IPS-20b (cell line): Measurements from ENCODE around the gene MTRF1L.

Experiments used
- H3K27ac ChIP-seq: one replicate; pipeline ENCODE4 v1.5.1; 2013; ENCODE audit warnings: low read length
- H3K27me3 ChIP-seq: 2 replicates; pipeline ENCODE4 v1.6.1; 2013; ENCODE audit warnings: mild to moderate bottlenecking, low read length, inconsistent platforms; ENCODE audit not compliant: insufficient read depth
- H3K36me3 ChIP-seq: 2 replicates; pipeline ENCODE4 v1.6.1; 2013; ENCODE audit warnings: low read depth, mild to moderate bottlenecking, inconsistent platforms, low read length, moderate library complexity; ENCODE audit not compliant: insufficient read depth
- H3K4me1 ChIP-seq: 2 replicates; pipeline ENCODE4 v1.6.1; 2013; ENCODE audit warnings: mild to moderate bottlenecking, control low read depth, inconsistent platforms, low read length, moderate library complexity; ENCODE audit not compliant: insufficient read depth
- H3K4me3 ChIP-seq: 2 replicates; pipeline ENCODE4 v1.5.1; 2013; ENCODE audit warnings: mild to moderate bottlenecking, low read length, inconsistent platforms
- H3K9ac ChIP-seq: 2 replicates; pipeline ENCODE4 v1.6.1; 2013; ENCODE audit warnings: low read depth, mild to moderate bottlenecking, inconsistent platforms, low read length, moderate library complexity
- H3K9me3 ChIP-seq: 2 replicates; pipeline ENCODE4 v1.6.1; 2013; ENCODE audit warnings: mild to moderate bottlenecking, low read depth, low read length, inconsistent platforms; ENCODE audit not compliant: insufficient read depth

Gene MTRF1L

GRCh38 chr6:153028963-153029362, 26.5 kb upstream of the MTRF1L start:
- Histone ChIP-seq H3K27me3 (no peaks in the 10 kb centered on the region), H3K4me3 (no peak overlapping the region), H3K36me3 (0 out of 2 replicates have a peak, but pooled peaks cover 3% of the 10 kb centered on the region), H3K27ac (no peak overlapping the region), H3K4me1 (peaks cover 10% of the 10 kb centered on the region), H3K9ac (no peak overlapping the region), H3K9me3 (no peaks in the 10 kb centered on the region)

- Histone ChIP-seq H3K36me3 (0 out of 2 replicates have a peak, but pooled peaks cover 5% of the 10 kb centered on the region), H3K9ac (no peak overlapping the region), H3K4me3 (no peak overlapping the region), H3K4me1 (peaks cover 10% of the 10 kb centered on the region), H3K27me3 (no peaks in the 10 kb centered on the region), H3K27ac (no peak overlapping the region), H3K9me3 (no peaks in the 10 kb centered on the region)
Measured at GRCh38 chr6:153028286-153028685, 25.8 kb upstream of the MTRF1L start.

- Histone ChIP-seq H3K9me3 (no peaks in the 10 kb centered on the region), H3K36me3 (0 out of 2 replicates have a peak, but pooled peaks cover 5% of the 10 kb centered on the region), H3K9ac (no peak overlapping the region), H3K27me3 (no peaks in the 10 kb centered on the region), H3K4me3 (no peak overlapping the region), H3K4me1 (peaks cover 10% of the 10 kb centered on the region), H3K27ac (no peak overlapping the region)
Measured at GRCh38 chr6:153027480-153027879, 25.0 kb upstream of the MTRF1L start.

GRCh38 chr6:153024709-153025017, 22.2 kb upstream of the MTRF1L start:
- Histone ChIP-seq H3K27ac (no peak overlapping the region), H3K9me3 (no peaks in the 10 kb centered on the region), H3K36me3 (0 out of 2 replicates have a peak, but pooled peaks cover 5% of the 10 kb centered on the region), H3K4me3 (no peak overlapping the region), H3K27me3 (no peaks in the 10 kb centered on the region), H3K4me1 (no peaks in the 10 kb centered on the region), H3K9ac (no peak overlapping the region)

- no peak overlapping the region for H3K9ac ChIP-seq
- no peaks in the 10 kb centered on the region for H3K27me3 ChIP-seq
- H3K27ac ChIP-seq = no peak overlapping the region
- no peak overlapping the region for H3K4me3 ChIP-seq
- H3K9me3 ChIP-seq = no peaks in the 10 kb centered on the region
- H3K4me1 ChIP-seq = no peaks in the 10 kb centered on the region
- H3K36me3 ChIP-seq = 0 out of 2 replicates have a peak, but pooled peaks cover 5% of the 10 kb centered on the region
Measured at GRCh38 chr6:153023977-153024708, 21.6 kb upstream of the MTRF1L start.

GRCh38 chr6:153018355-153018754, 15.8 kb upstream of the MTRF1L start:
- Histone ChIP-seq H3K4me3 (no peak overlapping the region), H3K27me3 (no peaks in the 10 kb centered on the region), H3K9ac (no peak overlapping the region), H3K9me3 (no peaks in the 10 kb centered on the region), H3K4me1 (no peaks in the 10 kb centered on the region), H3K36me3 (no peaks in the 10 kb centered on the region), H3K27ac (no peak overlapping the region)

GRCh38 chr6:153016846-153017245, 14.3 kb upstream of the MTRF1L start:
- Histone ChIP-seq H3K9ac (no peak overlapping the region), H3K4me1 (no peaks in the 10 kb centered on the region), H3K27me3 (no peaks in the 10 kb centered on the region), H3K4me3 (no peak overlapping the region), H3K36me3 (no peaks in the 10 kb centered on the region), H3K9me3 (no peaks in the 10 kb centered on the region), H3K27ac (no peak overlapping the region)

GRCh38 chr6:153015094-153015640, 12.7 kb upstream of the MTRF1L start:
- Histone ChIP-seq H3K9ac (no peak overlapping the region), H3K27ac (no peak overlapping the region), H3K9me3 (no peaks in the 10 kb centered on the region), H3K4me3 (no peak overlapping the region), H3K27me3 (no peaks in the 10 kb centered on the region), H3K4me1 (no peaks in the 10 kb centered on the region), H3K36me3 (no peaks in the 10 kb centered on the region)

GRCh38 chr6:153013438-153013837, 10.9 kb upstream of the MTRF1L start:
- no peak overlapping the region for H3K9ac ChIP-seq
- no peaks in the 10 kb centered on the region for H3K4me1 ChIP-seq
- no peaks in the 10 kb centered on the region for H3K36me3 ChIP-seq
- H3K27ac ChIP-seq = no peak overlapping the region
- no peaks in the 10 kb centered on the region for H3K9me3 ChIP-seq
- H3K27me3 ChIP-seq = no peaks in the 10 kb centered on the region
- H3K4me3 ChIP-seq = no peak overlapping the region

- Histone ChIP-seq H3K27ac (no peak overlapping the region), H3K4me1 (no peaks in the 10 kb centered on the region), H3K9ac (no peak overlapping the region), H3K27me3 (no peaks in the 10 kb centered on the region), H3K9me3 (no peaks in the 10 kb centered on the region), H3K36me3 (no peaks in the 10 kb centered on the region), H3K4me3 (no peak overlapping the region)
Measured at GRCh38 chr6:153012856-153013255, 10.3 kb upstream of the MTRF1L start.

- H3K27me3 ChIP-seq = no peaks in the 10 kb centered on the region
- H3K9ac ChIP-seq = peak overlapping the region; percentile 96
- peak overlapping the region; percentile 98 for H3K4me3 ChIP-seq
- no peaks in the 10 kb centered on the region for H3K9me3 ChIP-seq
- peaks cover 2% of the 10 kb centered on the region for H3K36me3 ChIP-seq
- peak overlapping the region; percentile 41 for H3K27ac ChIP-seq
- peaks cover 5% of the 10 kb centered on the region; the same call in 1 of the 2 replicates for H3K4me1 ChIP-seq
Measured at GRCh38 chr6:153003366-153003690, 819 bp upstream of the MTRF1L start.

- Histone ChIP-seq H3K4me1 (peaks cover 5% of the 10 kb centered on the region; the same call in 1 of the 2 replicates), H3K27me3 (no peaks in the 10 kb centered on the region), H3K36me3 (peaks cover 14% of the 10 kb centered on the region), H3K4me3 (peak overlapping the region; percentile 98), H3K27ac (peak overlapping the region; percentile 70), H3K9ac (peak overlapping the region; percentile 96), H3K9me3 (no peaks in the 10 kb centered on the region)
Measured at GRCh38 chr6:153001767-153002612, 519 bp downstream of the MTRF1L start.
